H1 (cell line): ENCODE results near the gene ZNF761. TPM values are rescaled to one million over a fixed set of nuclear protein-coding genes. Genes with fewer than 3 reads are reported as not detected.

Experiments
- CTCF ChIA-PET: fragments of 300-600 bp; sonication (Branson Sonifier 250); formaldehyde crosslinking; loops from one replicate; lab custom pipeline; 2021; ENCODE audit not compliant: partially characterized antibody; lab: Charles Lee
- POLR2A ChIA-PET: fragments of 300-600 bp; sonication (Branson Sonifier 250); formaldehyde crosslinking; loops from one replicate; lab custom pipeline; 2021; ENCODE audit warnings: inconsistent platforms; ENCODE audit not compliant: partially characterized antibody; lab: Charles Lee
- DNase-seq, 2 experiments: peaks; one replicate each; pipeline versions ENCODE4 v3.0.0 to v3.0.0-alpha.2; 2010 to 2022; ENCODE audit warnings: low spot score in 2 of 2, low read depth in 1 of 2, mixed read lengths in 1 of 2
- FAIRE-seq: peaks from 2 replicates; lab custom pipeline; 2011; peaks lifted over from hg19 to GRCh38; lab: Jason Lieb, UNC
- H2AFZ ChIP-seq: 2 replicates; pipeline ENCODE4 v1.8.1; 2012; ENCODE audit warnings: low read length, inconsistent platforms
- H2AK5ac ChIP-seq: 2 replicates; pipeline ENCODE4 v1.6.1; 2013; ENCODE audit warnings: low read depth, low read length
- H2BK120ac ChIP-seq: replicated peaks from 2 replicates; pipeline ENCODE3; 2013; ENCODE audit warnings: low read depth, low read length, inconsistent platforms
- H2BK12ac ChIP-seq: 2 replicates; pipeline ENCODE4 v1.6.1; 2013; ENCODE audit warnings: low read depth, low read length
- H2BK15ac ChIP-seq: 2 replicates; pipeline ENCODE4 v1.6.1; 2013; ENCODE audit warnings: low read length
- H2BK20ac ChIP-seq: 2 replicates; pipeline ENCODE4 v1.6.1; 2013; ENCODE audit warnings: low read length
- H2BK5ac ChIP-seq: 2 replicates; pipeline ENCODE4 v1.6.1; 2013; ENCODE audit warnings: low read depth, low read length
- H3K14ac ChIP-seq: 2 replicates; pipeline ENCODE4 v1.6.1; 2013; ENCODE audit warnings: inconsistent platforms; ENCODE audit not compliant: insufficient read length
- H3K18ac ChIP-seq: 2 replicates; pipeline ENCODE4 v1.6.1; 2013; ENCODE audit warnings: low read length; ENCODE audit errors: extremely low read depth
- H3K23ac ChIP-seq: 2 replicates; pipeline ENCODE4 v1.6.1; 2013; ENCODE audit warnings: inconsistent platforms; ENCODE audit not compliant: insufficient read length
- H3K23me2 ChIP-seq: 2 replicates; pipeline ENCODE4 v1.6.1; 2013; ENCODE audit warnings: low read depth, low read length
- H3K27ac ChIP-seq: 2 replicates; pipeline ENCODE4 v1.6.1; 2011; ENCODE audit warnings: low read depth, low read length, inconsistent platforms
- H3K27me3 ChIP-seq, 4 experiments: replicated peaks in 1 of 4; 1 replicate in 1 of 4; 2 replicates in 3 of 4; pipeline versions ENCODE4 v1.6.1 to v1.8.1; 2011 to 2013; ENCODE audit warnings: low read length in 3 of 4, mild to moderate bottlenecking in 3 of 4, inconsistent platforms in 2 of 4, mixed read lengths in 2 of 4, moderate library complexity in 1 of 4; ENCODE audit not compliant: control insufficient read depth in 3 of 4, insufficient read depth in 3 of 4; ENCODE audit errors: extremely low read depth in 1 of 4
- H3K36me3 ChIP-seq, 4 experiments: 2 replicates each; pipeline versions ENCODE4 v1.6.1 to v1.8.1; 2011 to 2013; ENCODE audit warnings: mild to moderate bottlenecking in 4 of 4, low read length in 3 of 4, moderate library complexity in 2 of 4, control low read depth in 1 of 4, inconsistent platforms in 1 of 4; ENCODE audit not compliant: insufficient read depth in 4 of 4, control insufficient read depth in 2 of 4
- H3K4ac ChIP-seq: replicated peaks from 2 replicates; pipeline ENCODE3; 2013; ENCODE audit warnings: low read length, low read depth, mixed read lengths, inconsistent platforms; ENCODE audit not compliant: insufficient read length
- H3K4me1 ChIP-seq, 4 experiments: replicated peaks in 1 of 4; 1 replicate in 1 of 4; 2 replicates in 3 of 4; pipeline versions ENCODE4 v1.6.1 to v1.8.1; 2011 to 2013; ENCODE audit warnings: low read length in 3 of 4, inconsistent platforms in 2 of 4, mixed read lengths in 1 of 4; ENCODE audit not compliant: insufficient read depth in 4 of 4, control insufficient read depth in 3 of 4
- H3K4me2 ChIP-seq, 2 experiments: 2 replicates each; pipeline versions ENCODE4 v1.6.1 to v1.8.1; 2011 to 2013; ENCODE audit warnings: low read depth in 2 of 2, low read length in 2 of 2, control low read depth in 1 of 2, inconsistent platforms in 1 of 2, mild to moderate bottlenecking in 1 of 2; ENCODE audit not compliant: insufficient read depth in 1 of 2
- H3K4me3 ChIP-seq, 4 experiments: fragments of 200-600, 300-600 bp in 1 of 4; sonication (generic), shearing (Covaris generic), sonication (Bioruptor Twin) in 1 of 4; 2 replicates each; pipeline versions ENCODE4 v1.5.1 to v1.8.1; 2011 to 2016; ENCODE audit warnings: low read length in 4 of 4, low read depth in 3 of 4, control low read depth in 2 of 4, inconsistent platforms in 2 of 4, mild to moderate bottlenecking in 2 of 4, mixed read lengths in 1 of 4, moderate library complexity in 1 of 4; ENCODE audit not compliant: insufficient read depth in 2 of 4; ENCODE audit errors: extremely low read depth in 1 of 4
- H3K56ac ChIP-seq: replicated peaks from 2 replicates; pipeline ENCODE3; 2013; ENCODE audit warnings: low read depth, mild to moderate bottlenecking, mixed read lengths, low read length, inconsistent platforms; ENCODE audit not compliant: insufficient read length
- H3K79me1 ChIP-seq: 2 replicates; pipeline ENCODE4 v1.6.1; 2013; ENCODE audit warnings: low read depth, low read length, control low read depth
- H3K79me2 ChIP-seq, 2 experiments: 2 replicates each; pipeline versions ENCODE4 v1.6.1 to v1.8.1; 2012 to 2013; ENCODE audit warnings: low read length in 2 of 2, mild to moderate bottlenecking in 2 of 2, inconsistent platforms in 1 of 2; ENCODE audit not compliant: insufficient read depth in 2 of 2, control insufficient read depth in 1 of 2
- H3K9ac ChIP-seq, 4 experiments: replicated peaks in 1 of 4; 1 replicate in 1 of 4; 2 replicates in 3 of 4; pipeline versions ENCODE4 v1.6.1 to v1.8.1; 2011 to 2013; ENCODE audit warnings: low read depth in 3 of 4, low read length in 3 of 4, control low read depth in 2 of 4, mild to moderate bottlenecking in 2 of 4, moderate library complexity in 2 of 4, inconsistent platforms in 1 of 4; ENCODE audit errors: extremely low read depth in 1 of 4
- H3K9me3 ChIP-seq, 2 experiments: 2 replicates each; pipeline versions ENCODE4 v1.6.1 to v1.8.1; 2012 to 2013; ENCODE audit warnings: mild to moderate bottlenecking in 2 of 2, moderate library complexity in 2 of 2, control low read depth in 1 of 2, inconsistent platforms in 1 of 2, low read depth in 1 of 2, low read length in 1 of 2, mixed read lengths in 1 of 2; ENCODE audit not compliant: insufficient read depth in 2 of 2
- H4K20me1 ChIP-seq, 2 experiments: replicated peaks in 1 of 2; 2 replicates each; pipeline versions ENCODE3 to v1.8.1; 2011 to 2013; ENCODE audit warnings: inconsistent platforms in 2 of 2, low read length in 2 of 2, mild to moderate bottlenecking in 1 of 2; ENCODE audit not compliant: insufficient read depth in 2 of 2, control insufficient read depth in 1 of 2
- H4K5ac ChIP-seq: 2 replicates; pipeline ENCODE4 v1.6.1; 2013; ENCODE audit warnings: low read length, low read depth, mixed read lengths, inconsistent platforms; ENCODE audit not compliant: insufficient read length
- H4K8ac ChIP-seq: 2 replicates; pipeline ENCODE4 v1.8.0; 2013; ENCODE audit warnings: mild to moderate bottlenecking, moderate library complexity, low read length, inconsistent platforms; ENCODE audit not compliant: insufficient read depth; ENCODE audit errors: extremely low read depth
- H4K91ac ChIP-seq: replicated peaks from 2 replicates; pipeline ENCODE3; 2013; ENCODE audit warnings: low read length, mixed read lengths, inconsistent platforms; ENCODE audit not compliant: insufficient read length
- BCL11A ChIP-seq, 2 experiments: IDR thresholded peaks; one replicate each; pipeline ENCODE4 v1.6.1; 2011; ENCODE audit warnings: low read depth in 2 of 2, low read length in 2 of 2, mild to moderate bottlenecking in 2 of 2
- CEBPB ChIP-seq: IDR thresholded peaks from 2 replicates; pipeline ENCODE4 v1.6.1; 2012; ENCODE audit warnings: low read depth, low read length
- HDAC6 ChIP-seq: IDR thresholded peaks from one replicate; pipeline ENCODE4 v1.7.1; 2012; ENCODE audit warnings: low read depth, mild to moderate bottlenecking, inconsistent platforms, low read length, moderate library complexity
- MAX ChIP-seq: IDR thresholded peaks from 2 replicates; pipeline ENCODE4 v1.6.1; 2012; ENCODE audit warnings: inconsistent platforms
- RAD21 ChIP-seq, 2 experiments: IDR thresholded peaks in 1 of 2; conservative IDR thresholded peaks in 1 of 2; 2 replicates each; pipeline ENCODE4 v1.6.1; 2011; ENCODE audit warnings: low read depth in 2 of 2, low read length in 2 of 2, improper control_type of control experiment in 1 of 2, inconsistent platforms in 1 of 2, mild to moderate bottlenecking in 1 of 2, moderate library complexity in 1 of 2
- RFX5 ChIP-seq: IDR thresholded peaks from 2 replicates; pipeline ENCODE4 v1.6.1; 2011; ENCODE audit warnings: low read depth, low read length, improper control_type of control experiment, borderline replicate concordance
- RNF2 ChIP-seq: fragments of 200-900, 300-1000 bp; sonication (generic); IDR thresholded peaks from 2 replicates; pipeline ENCODE4 v1.7.1; 2016; ENCODE audit warnings: borderline replicate concordance, low read depth, mild to moderate bottlenecking, antibody characterized with exemption, low read length; ENCODE audit not compliant: poor library complexity, severe bottlenecking; ENCODE audit errors: missing control alignments
- SIRT6 ChIP-seq: IDR thresholded peaks from one replicate; pipeline ENCODE4 v1.7.1; 2012; ENCODE audit warnings: low read length, inconsistent platforms
- SP1 ChIP-seq: IDR thresholded peaks from 2 replicates; pipeline ENCODE4 v1.6.1; 2011; ENCODE audit warnings: low read depth, low read length
- SP4 ChIP-seq: IDR thresholded peaks from 2 replicates; pipeline ENCODE4 v1.6.1; 2012; ENCODE audit warnings: low read length, inconsistent platforms
- SUZ12 ChIP-seq: fragments of 200-600 bp; sonication (generic); IDR thresholded peaks from 2 replicates; pipeline ENCODE4 v1.6.1; 2012; ENCODE audit warnings: mild to moderate bottlenecking, inconsistent platforms, low read length, moderate library complexity, mixed read lengths
- TAF1 ChIP-seq: IDR thresholded peaks from 2 replicates; pipeline ENCODE4 v1.6.1; 2011; ENCODE audit warnings: mild to moderate bottlenecking, low read depth, low read length
- TBP ChIP-seq: IDR thresholded peaks from 2 replicates; pipeline ENCODE4 v1.6.1; 2011; ENCODE audit warnings: low read depth, low read length, improper control_type of control experiment
- YY1 ChIP-seq: IDR thresholded peaks from 2 replicates; pipeline ENCODE4 v1.6.1; 2011; ENCODE audit warnings: low read depth, mild to moderate bottlenecking, low read length
- WGBS, 2 experiments: shearing (Covaris generic) in 1 of 2; methylation state at CpG; one replicate each; pipeline versions ENCODE4 v1.1.6 to v1.1.7; 2013 to 2015; ENCODE audit warnings: low lambda C conversion rate in 2 of 2, mixed read lengths in 2 of 2, inconsistent platforms in 1 of 2, low coverage in 1 of 2, missing lambda C conversion rate in 1 of 2; ENCODE audit not compliant: insufficient replicate concordance in 2 of 2, insufficient coverage in 1 of 2, insufficient read length in 1 of 2; ENCODE audit errors: extremely low coverage in 1 of 2, missing lambda C conversion rate in 1 of 2; 5-methylcytosine and 5-hydroxymethylcytosine counted together
- polyA plus RNA-seq, 7 experiments: library from polyadenylated mRNA; depleted of rRNA in 3 of 7; stranded (reverse) in 5 of 7; unstranded in 2 of 7; fragments of >200 nt in 5 of 7; fragments of 200-250 nt in 2 of 7; gene quantifications; 1 replicate in 5 of 7; 2 replicates in 1 of 7; 4 replicates in 1 of 7; pipeline versions ENCODE4 v1.2.1 to v1.2.3, GENCODE V29; 2011 to 2013; ENCODE audit warnings: missing spikeins in 2 of 7, mixed read lengths in 2 of 7
- total RNA-seq: library from RNA; stranded (reverse); fragmentation: NEBNext Ultra II Directional; extraction: Animal tissue kit (Norgen Biotek cat#: 25700); gene quantifications from 2 replicates; pipeline ENCODE4 v1.2.1, GENCODE V29; 2021

The ZNF761 gene
- total and polyA plus RNA-seq, 2 of the 8 experiments (the other 6 are each of a cell fraction or from before 2014, with no cell fraction given) = 11.1 to 25.1 TPM

GRCh38 chr19:53422551-53422950 is 9.2 kb upstream of the ZNF761 start:
- Histone ChIP-seq H3K14ac (no peak overlapping the region), H3K27me3 (no peaks in the 10 kb centered on the region), H3K79me1 (no peaks in the 10 kb centered on the region), H2BK20ac (no peak overlapping the region), H3K9ac (no peak overlapping the region), H2BK12ac (no peak overlapping the region), H3K4ac (no peak overlapping the region), H2BK120ac (no peak overlapping the region), H3K23ac (no peak overlapping the region), H2AFZ (no peak overlapping the region), H3K23me2 (no peaks in the 10 kb centered on the region), H3K4me2 (peak overlapping the region in 1 of 2 experiments; percentile 56; a peak in 1 of 4 replicates), H2BK5ac (no peak overlapping the region), H3K4me1 (peaks cover 0 to 2% (median 0%) of the 10 kb centered on the region in 4 experiments; a peak in 2 of 7 replicates), H4K5ac (no peak overlapping the region), H3K79me2 (no peaks in the 10 kb centered on the region), H2BK15ac (no peak overlapping the region), H4K20me1 (no peaks in the 10 kb centered on the region), H3K9me3 (no peaks in the 10 kb centered on the region), H3K36me3 (no peaks in the 10 kb centered on the region), H4K91ac (no peak overlapping the region), H3K27ac (no peak overlapping the region), H3K56ac (no peak overlapping the region), H3K4me3 (no peak overlapping the region), H2AK5ac (no peak overlapping the region), H4K8ac (no peak overlapping the region), H3K18ac (no peak overlapping the region)
- DNase-seq = no peak
- 93% methylated on average over 5 of the region's 5 CpGs; no CpG with 5 or more reads in 1 of the 2 experiments for WGBS, 2 experiments
- CTCF ChIA-PET = interaction anchor here (1.0 to 1.8 kb wide), 2 partner anchors 41 to 89 kb away, joined by 4 to 5 read pairs; no protein-coding TSS in a partner anchor
- no peak for FAIRE-seq
- POLR2A ChIA-PET = no interaction called here
- TF ChIP-seq SUZ12 (no peak), CEBPB (no peak), TAF1 (no peak), SP4 (no peak), RAD21 (IDR thresholded peaks at IDR 0.05 in 1 of 2, conservative IDR thresholded peaks at IDR 0.05 in 1 of 2; ENCODE audit: low read depth in 2 of 2, low read length in 2 of 2) (no peak), BCL11A (IDR thresholded peaks at IDR 0.05; ENCODE audit: low read depth in 2 of 2, low read length in 2 of 2) (no peak), SP1 (no peak), MAX (no peak), RFX5 (no peak), RNF2 (no peak), SIRT6 (no peak), HDAC6 (no peak), YY1 (no peak), TBP (no peak)
